CD4-positive, alpha-beta T cell treated with Interleukin-4 for 1 hour (primary cell): ENCODE measurements around the gene SLC47A1.
"Not testable (repeated sequence)": the region's sequence is repeated elsewhere in the genome, so short reads cannot be mapped to it uniquely, and the experiment has no call there.

Source experiments
- DNase-seq, 2 donors: peaks; one replicate each; pipeline ENCODE4 v3.0.0-alpha.2; 2020 to 2022

The SLC47A1 gene

DNA sequence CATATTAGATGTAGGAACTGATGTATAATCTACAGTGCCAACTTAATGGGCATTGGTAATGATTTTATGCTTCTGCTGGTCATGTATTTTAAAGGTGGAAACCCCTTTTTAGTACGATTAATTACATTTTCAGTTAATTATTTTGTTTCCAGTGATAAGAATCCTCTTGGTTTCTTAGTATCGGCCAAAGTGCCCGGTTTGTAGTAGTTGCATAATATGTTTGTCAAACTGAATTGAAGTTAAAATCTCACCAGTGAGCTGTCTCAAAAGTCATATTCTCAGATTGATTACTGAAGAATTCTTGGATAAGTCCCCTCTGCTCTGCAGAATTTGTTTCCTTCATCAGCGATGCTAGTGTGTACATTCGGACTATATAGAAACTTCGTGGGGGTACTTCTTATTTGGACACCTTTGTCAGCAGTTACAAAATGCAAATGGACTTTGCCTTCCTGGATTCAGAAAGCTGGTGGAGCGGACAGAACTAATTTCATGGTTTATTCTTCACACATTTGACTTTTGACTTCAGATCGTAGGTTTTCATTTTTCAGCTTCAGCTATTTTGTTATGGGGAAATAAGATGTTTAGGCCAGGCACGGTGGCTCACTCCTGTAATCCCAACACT lies 28.2 kb downstream of the SLC47A1 start:
- DNase-seq, result no peak

GRCh38 chr17:19565817-19566575 lies 32.3 kb downstream of the SLC47A1 start:
- no peak for DNase-seq

DNA sequence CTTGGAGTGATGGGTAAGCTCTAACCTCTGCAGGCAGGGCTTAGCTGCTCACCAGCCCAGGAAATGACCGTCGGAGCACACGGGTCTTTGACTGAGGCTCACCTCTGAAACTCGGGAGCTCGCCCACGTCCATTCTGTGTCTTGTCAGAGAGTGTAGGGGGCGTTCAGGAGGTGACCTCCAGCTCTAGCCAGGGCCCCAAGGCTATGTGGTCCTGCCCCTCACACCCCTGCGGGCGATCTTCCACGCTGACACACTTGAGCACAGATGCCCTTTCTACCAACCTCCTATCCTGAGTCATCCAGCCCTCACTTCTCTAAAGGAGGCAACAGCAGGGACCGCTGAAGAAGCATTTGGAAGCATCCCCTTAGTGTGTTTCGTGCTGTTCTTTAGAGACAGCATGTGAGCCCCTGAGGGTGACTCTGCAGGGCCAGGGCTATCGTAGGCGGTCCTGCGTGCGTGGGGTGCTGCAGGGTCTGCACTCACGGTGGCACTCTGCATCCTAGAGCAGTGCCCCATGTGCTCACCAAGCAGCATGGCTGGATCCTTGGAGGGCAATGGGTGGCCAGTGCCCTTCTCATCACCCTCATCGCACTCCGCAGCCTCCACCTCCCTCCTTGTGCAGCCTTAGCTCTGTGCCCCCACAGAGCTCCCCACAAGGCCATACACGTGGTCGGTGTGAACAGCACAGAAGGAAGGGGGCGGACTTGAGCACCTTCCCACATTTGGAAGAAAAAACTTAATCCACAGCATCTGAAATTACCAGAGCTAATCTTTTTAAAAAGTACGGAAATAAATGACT lies 33.8 kb downstream of the SLC47A1 start:
- no peak for DNase-seq

DNA sequence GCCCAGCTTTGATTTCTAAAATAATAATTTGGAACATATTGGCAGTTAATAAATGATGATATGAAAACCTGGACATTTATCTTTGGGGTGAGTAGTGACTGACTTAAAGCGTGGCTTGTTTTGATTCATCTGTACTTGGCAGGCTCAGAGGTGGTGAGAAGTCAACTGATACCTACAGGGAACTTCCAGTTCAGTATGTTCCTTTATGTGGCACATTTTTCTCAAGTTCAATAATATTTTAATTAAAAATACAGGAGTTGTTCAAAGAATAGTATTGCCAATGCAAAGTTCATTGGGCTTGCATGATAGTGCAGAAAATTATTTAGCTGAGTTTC lies 34.3 kb downstream of the SLC47A1 start:
- DNase-seq, result no peak

DNA sequence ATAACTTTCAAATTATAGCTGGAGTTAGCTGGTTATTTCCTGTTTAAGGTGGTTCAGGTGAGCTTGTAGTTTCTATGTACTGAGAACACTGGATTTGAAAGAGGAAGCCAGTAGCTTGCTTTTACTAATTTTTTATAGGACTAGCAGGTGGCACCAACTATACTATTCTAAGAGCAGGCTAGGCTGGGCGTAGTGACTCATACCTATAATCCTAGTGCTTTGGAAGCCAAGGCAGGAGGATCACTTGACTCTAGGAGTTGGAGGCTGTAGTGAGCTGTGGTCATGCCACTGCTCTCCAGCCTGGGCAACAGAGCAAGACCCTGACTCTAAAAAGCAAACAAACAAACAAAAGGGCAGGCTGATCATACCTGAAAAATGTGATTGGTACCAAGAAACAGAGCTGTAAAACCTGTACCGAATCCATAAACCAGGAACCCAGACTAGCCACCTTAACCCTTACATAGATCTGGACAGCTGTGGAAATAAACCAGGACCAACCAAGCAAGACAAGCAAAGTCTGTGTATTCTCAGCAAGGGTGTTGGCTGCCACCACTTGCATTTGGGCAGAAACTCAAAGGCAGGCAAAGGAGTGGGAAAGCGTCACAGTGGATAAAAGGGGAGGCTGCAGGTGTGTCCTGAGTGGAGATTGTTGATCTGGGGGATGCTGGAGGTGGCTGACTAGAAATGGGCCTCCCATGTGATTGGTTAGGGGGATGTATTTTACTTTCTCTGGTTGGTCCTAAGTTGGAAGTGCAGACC lies 36.3 kb downstream of the SLC47A1 start:
- no peak for DNase-seq

GRCh38 chr17:19570544-19571062 lies 36.9 kb downstream of the SLC47A1 start:
- no peak for DNase-seq

GRCh38 chr17:19573075-19573474 lies 39.4 kb downstream of the SLC47A1 start:
- no peak for DNase-seq

DNA sequence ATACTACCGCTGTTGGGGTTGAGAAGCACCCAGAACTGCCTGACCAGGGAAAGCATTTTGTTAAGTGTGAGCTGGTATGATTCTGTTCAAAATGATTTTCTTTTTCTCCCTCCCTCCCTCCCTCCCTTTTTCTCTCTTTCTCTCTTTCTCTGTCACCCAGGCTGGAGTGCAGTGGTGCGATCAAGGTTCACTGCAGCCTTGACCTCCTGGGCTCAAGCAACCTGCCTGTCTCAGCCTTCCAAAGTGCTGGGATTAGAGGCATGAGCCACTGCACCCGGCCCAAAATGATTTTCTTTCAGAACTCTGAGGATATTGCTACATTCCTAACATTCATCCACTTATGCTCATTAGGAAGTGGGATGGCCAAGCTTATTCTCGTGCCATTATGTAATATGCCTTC lies 41.3 kb downstream of the SLC47A1 start:
- no peak for DNase-seq

DNA sequence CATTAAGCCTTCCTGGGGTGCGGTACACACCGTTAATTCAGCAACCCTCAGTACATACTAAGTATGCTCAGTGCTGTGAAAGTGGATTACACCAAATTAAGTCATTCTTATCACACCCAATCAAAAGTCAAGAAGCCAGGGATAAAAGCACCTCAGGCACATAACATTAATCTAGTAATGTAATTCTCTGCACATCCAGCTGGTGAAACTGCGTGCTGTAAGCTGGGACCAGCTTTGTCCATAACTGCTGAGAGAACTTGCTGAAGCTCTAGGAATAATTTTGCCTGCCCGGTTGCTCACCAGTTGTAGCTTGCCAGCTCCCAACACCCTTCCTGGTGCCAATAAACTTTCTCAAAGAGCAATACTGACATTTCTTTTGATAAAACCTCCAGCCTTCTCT lies 44.9 kb downstream of the SLC47A1 start:
- DNase-seq, result no peak

DNA sequence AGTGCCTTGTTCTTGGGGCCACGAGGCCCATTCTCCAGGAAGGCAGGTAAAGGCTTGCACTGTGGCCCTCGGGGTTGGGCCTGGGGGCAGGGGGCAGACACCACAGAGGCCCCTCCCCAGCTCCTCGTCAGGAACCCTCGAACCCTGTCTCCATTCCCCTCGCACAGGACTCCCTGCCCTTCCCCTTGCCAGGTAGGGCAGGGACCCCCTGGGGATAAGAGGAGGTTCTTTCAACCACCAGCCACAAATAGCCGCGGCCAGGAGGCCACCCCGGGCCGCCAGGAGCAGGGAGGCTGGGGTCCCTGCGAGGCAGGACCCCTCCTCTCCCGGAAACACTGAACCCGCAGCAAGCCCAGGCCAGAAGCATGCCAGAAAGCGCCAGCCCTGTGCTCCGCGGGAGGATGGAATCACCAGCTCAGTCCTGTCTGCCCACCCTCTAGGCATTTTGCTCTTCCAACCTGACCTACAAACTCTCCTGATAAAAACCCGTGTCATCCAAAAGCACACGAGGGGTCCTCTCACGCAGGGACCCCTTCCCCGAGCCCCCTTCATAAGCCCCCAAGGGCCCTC lies 45.6 kb downstream of the SLC47A1 start:
- DNase-seq, result no peak

- DNase-seq, result no peak
These were observed 46.4 kb downstream of the SLC47A1 start for GRCh38 chr17:19579867-19580565.

DNA sequence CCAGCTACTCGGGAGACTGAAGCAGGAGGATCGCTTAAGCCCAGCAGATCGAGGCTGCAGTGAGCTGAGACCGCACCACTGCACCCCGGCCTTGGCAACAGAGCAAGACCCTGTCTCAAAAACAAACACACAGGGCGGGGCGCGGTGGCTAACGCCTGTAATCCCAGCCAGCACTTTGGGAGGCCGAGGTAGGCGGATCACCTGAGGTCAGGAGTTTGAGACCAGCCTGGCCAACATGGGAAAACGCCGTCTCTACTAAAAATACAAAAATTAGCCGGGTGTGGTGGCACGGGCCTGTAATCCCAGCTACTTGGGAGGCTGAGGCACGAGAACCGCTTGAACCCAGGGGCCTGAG lies 46.9 kb downstream of the SLC47A1 start:
- not testable (repeated sequence) for DNase-seq

DNA sequence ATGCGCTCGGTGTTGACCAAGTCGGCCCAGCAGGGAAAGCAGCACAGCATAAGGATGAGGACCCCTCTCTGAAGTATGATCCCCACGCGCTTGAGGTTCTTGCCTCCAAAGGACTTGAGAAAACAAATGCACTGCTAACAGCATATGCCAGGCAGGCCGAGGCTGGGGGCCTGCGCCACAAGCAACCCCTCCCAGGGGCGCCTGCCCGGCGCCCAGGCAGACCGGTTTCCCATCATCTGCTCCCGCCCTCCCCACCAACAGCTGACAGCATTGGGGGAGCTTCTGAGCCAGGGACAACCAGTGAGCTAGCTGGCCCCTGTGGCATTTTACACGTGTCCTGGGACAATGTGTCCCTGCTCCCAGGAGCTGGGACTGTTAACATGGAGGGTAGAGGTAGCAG lies 48.5 kb downstream of the SLC47A1 start:
- not testable (repeated sequence) for DNase-seq

DNA sequence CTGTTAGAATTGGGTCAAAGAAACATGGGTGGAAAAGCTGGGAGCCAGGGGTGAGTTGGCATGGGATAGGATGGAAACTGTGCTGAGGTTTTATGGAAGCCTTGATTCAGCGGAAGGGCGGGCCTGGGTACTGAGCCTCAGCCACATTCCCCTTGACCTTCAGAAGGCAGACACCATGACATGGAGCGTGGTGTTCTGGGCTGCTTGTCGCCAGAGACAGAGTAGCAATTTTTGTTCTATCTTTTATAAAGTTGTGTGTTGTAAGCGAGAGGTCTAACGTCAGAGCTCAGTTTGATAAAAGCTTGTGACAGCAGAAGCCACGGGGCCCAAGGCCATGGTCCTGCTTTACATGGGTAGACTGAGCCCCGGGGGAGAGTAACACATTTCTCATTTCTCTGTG lies 50.2 kb downstream of the SLC47A1 start:
- no peak for DNase-seq

GRCh38 chr17:19590451-19590850 lies 56.8 kb downstream of the SLC47A1 start:
- no peak for DNase-seq

- no peak for DNase-seq
These were observed 57.4 kb downstream of the SLC47A1 start for GRCh38 chr17:19590912-19591551.

DNA sequence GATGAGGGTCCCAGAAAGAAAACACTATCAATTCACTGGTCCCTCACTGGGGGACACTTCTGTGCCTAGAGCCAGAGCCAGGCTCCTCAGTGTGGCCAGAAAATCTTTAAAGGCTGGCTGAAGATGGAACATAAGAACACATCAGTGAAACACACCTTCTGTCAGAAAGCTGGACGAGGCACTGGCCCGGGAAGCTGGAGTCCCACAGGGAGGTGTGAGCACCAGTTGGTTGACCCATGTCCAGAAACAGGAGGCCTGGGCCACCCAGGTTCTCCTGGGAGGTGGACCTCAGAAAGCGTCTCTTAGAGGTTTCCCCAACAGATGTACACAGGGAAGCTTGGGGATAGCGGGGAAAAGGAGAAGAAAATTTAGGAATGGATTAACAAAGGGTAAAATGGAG lies 58.7 kb downstream of the SLC47A1 start:
- DNase-seq, result no peak

GRCh38 chr17:19596869-19597268 lies 63.2 kb downstream of the SLC47A1 start:
- DNase-seq, result no peak

- no peak for DNase-seq
These were observed 76.7 kb downstream of the SLC47A1 start for GRCh38 chr17:19610311-19610710.

DNA sequence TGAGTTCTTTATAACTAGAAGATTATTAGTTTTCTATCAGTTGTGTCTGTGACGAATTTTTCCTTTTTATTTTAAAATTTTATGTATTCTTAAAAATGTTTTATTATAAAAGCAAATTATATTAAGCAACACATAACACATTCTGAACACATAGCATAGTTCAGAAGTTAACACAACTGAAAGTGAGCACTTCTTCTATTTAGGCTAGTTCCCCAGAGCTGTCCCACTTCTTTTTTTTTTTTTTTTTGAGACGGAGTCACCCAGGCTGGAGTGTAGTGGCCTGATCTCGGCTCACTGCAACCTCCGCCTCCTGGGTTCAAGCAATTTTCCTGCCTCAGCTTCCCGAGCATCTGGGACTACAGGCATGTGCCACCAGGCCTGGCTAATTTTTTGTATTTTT lies 77.2 kb downstream of the SLC47A1 start:
- DNase-seq, result no peak

GRCh38 chr17:19613979-19614378 lies 80.3 kb downstream of the SLC47A1 start:
- DNase-seq, result no peak

- no peak for DNase-seq
These were observed 81.2 kb downstream of the SLC47A1 start for GRCh38 chr17:19614900-19615299.
